Right cardiac atrium (tissue), 5 donors: ENCODE results near the gene JOSD1. TPM values are rescaled to one million over a fixed set of nuclear protein-coding genes. Genes with fewer than 3 reads are reported as not detected.

Source experiments
- ATAC-seq, 2 donors: fragments of 200-7000 bp; cut with Tn5 transposase; one replicate each; pipeline versions ENCODE4 v1.8.0 to v1.9.1; 2020; ENCODE audit warnings: moderate library complexity in 2 of 2, mild to moderate bottlenecking in 1 of 2
- DNase-seq, 3 donors: peaks; one replicate each; pipeline ENCODE4 v3.0.0-alpha.2; 2020
- H3K27ac ChIP-seq: one replicate; pipeline ENCODE4 v1.5.1; 2013; ENCODE audit warnings: mild to moderate bottlenecking, low read length, control low read depth, moderate library complexity
- H3K27me3 ChIP-seq: one replicate; pipeline ENCODE4 v1.6.1; 2013; ENCODE audit not compliant: control insufficient read depth, insufficient read depth
- H3K4me1 ChIP-seq: one replicate; pipeline ENCODE4 v1.6.1; 2013; ENCODE audit warnings: low read length; ENCODE audit not compliant: control insufficient read depth, insufficient read depth
- H3K4me3 ChIP-seq: one replicate; pipeline ENCODE4 v1.5.1; 2013; ENCODE audit warnings: low read length, control low read depth
- H3K9me3 ChIP-seq: one replicate; pipeline ENCODE4 v1.6.1; 2013; ENCODE audit warnings: low read length; ENCODE audit not compliant: control insufficient read depth
- WGBS: extraction: QIAGEN DNeasy Blood & Tissue Kit; methylation state at CpG from one replicate; pipeline ENCODE4 v1.1.7; 2013; 5-methylcytosine and 5-hydroxymethylcytosine counted together
- intact Hi-C, 4 donors: fragments of 100-400 bp; cut with DNase I; formaldehyde crosslinking; loops; one replicate each; pipeline versions ENCODE4 v1.11.0 to v1.14.0; 2022 to 2023
- long read RNA-seq, 4 donors: library from polyadenylated mRNA; unstranded; transcript quantifications; one replicate each; pipeline ENCODE4 v2.0.0, GENCODE V29; 2020 to 2021
- polyA plus RNA-seq: library from polyadenylated mRNA; stranded (reverse); fragments of 200-250 nt; gene quantifications from one replicate; pipeline ENCODE4 v1.2.3, GENCODE V29; 2013
- total RNA-seq, 4 donors: library from RNA; stranded (reverse); fragmentation: NEBNext Ultra II Directional; extraction: Animal tissue kit (Norgen Biotek cat#: 25700); gene quantifications; one replicate each; pipeline ENCODE4 v1.2.1, GENCODE V29; 2021
- donor health status: healthy with polysubstance abuse.
- donor health status: DM: no; HTN: yes; CAD: no.
- donor health status: DM: no; HTN: no; CAD: no.
- donor health status: DM: no; HTN: yes; CAD: no; lungs with severe emphysema.
- donor health status: DM: yes; HTN: yes; CAD: no.

The JOSD1 gene
- total RNA-seq (10 to 100 TPM; 21.4 to 28.6 (median 22.5) TPM), polyA plus RNA-seq (14.3 TPM)
- long read RNA-seq, donor 1, transcript JOSD1-201 (4 exons, 3,648 nt): minor isoform, 6 of 46 reads
- long read RNA-seq, donor 1, transcript JOSD1-207 (2 exons, 467 nt): major isoform, 31 of 46 reads
- long read RNA-seq, donor 1, partial matches to known transcripts: 0 of 46 reads
- long read RNA-seq, donor 1, other reads (novel, unspliced or antisense): 9 of 46 reads
- long read RNA-seq, donor 2, partial matches to known transcripts: 0 of 3 reads
- long read RNA-seq, donor 2, other reads (novel, unspliced or antisense): 0 of 3 reads
- long read RNA-seq, donor 3, transcript JOSD1-201 (4 exons, 3,648 nt): minor isoform, 13 of 211 reads
- long read RNA-seq, donor 3, transcript JOSD1-207 (2 exons, 467 nt): major isoform, 176 of 211 reads
- long read RNA-seq, donor 3, partial matches to known transcripts: 17 of 211 reads
- long read RNA-seq, donor 3, other reads (novel, unspliced or antisense): 5 of 211 reads
- long read RNA-seq, donor 4, transcript JOSD1-207 (2 exons, 467 nt): major isoform, 6 of 7 reads
- long read RNA-seq, donor 4, partial matches to known transcripts: 0 of 7 reads
- long read RNA-seq, donor 4, other reads (novel, unspliced or antisense): 0 of 7 reads

DNA sequence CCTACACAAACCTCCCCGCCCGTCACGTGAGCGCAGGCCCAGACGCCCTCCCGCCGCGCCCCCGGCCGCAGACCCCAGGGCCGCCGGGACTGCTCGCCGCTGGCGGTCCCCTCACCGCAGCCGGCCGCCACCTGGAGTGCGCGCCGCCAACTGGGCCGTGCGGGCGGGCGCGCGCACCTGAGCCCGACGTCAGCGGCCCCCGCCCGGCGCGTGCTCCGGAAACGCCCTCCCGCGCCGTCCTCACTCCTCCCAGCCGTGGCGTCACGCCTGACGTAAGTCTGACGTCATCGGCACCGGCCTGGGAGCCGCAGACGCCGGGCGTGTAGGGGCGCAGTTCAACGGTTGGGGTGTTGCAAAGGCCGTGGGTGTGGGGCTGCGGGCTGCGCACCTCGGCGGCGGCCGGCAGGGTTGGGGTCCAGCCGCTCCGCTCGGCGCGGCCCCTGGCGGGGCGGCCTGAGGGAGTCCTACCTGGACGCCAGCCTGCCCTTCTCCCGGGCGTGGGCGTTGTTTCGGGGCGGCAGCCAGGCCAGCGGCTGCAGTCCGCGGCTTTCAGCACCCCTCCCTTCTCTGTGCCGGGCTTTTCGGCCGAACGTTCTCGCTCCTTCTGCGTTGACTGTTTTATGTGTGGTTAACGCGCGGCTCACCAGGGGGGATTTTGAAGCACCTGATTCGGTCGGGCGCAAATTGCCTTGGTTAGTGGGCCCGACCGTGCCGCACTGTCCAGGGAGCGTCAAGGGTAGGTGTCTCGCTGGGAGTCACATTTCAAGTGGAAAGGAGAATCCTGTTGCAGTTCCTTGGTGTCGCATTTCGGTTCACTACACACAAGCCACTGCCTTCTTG, at the start of gene JOSD1:
Gene JOSD1 (minus strand): TSS at position 155 of the 840 bp plus-strand sequence. CDS start 956 bp downstream, outside the sequence.
- H3K4me1 ChIP-seq: peaks cover 6% of the 10 kb centered on the region
- intact Hi-C loops: no loop called here
- WGBS: under 1% methylated on average over 94 of the region's 94 CpGs

DNA sequence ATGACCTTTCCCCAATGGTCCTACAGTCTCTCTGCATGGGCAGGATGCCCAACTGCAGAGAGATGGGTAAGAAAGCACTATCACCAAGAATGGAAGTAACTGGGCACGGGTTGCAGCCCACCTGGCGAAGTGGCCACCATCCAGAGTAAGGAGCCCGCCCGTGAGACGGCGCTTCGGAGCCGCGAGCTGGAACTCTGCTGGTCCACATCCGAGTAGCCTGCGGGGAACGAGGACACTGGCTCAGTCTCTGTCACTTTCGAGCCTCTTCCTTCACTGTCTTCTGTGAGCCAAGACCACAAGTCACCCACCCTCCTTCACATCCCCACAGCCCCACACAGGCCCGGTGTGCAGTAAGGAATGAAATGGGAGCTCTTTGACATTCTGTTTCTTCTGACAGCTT, 49.4 kb upstream of the JOSD1 start:
- WGBS: 95% methylated on average over 14 of the region's 14 CpGs
- Histone ChIP-seq H3K27me3 (no peaks in the 10 kb centered on the region), H3K27ac (no peak overlapping the region), H3K4me3 (no peak overlapping the region), H3K9me3 (no peaks in the 10 kb centered on the region), H3K4me1 (no peaks in the 10 kb centered on the region)
- intact Hi-C loops: loop anchor here in 1 of 4 donors (5.0 kb wide), 1 partner anchor 38 kb away; no protein-coding TSS in a partner anchor
- ATAC-seq (no peak), DNase-seq (no peak)

More for the DNA sequence above, at the start of gene JOSD1:
- Histone ChIP-seq H3K9me3 (no peaks in the 10 kb centered on the region), H3K4me3 (peak within 1 kb of the TSS; percentile 71), H3K27me3 (no peaks in the 10 kb centered on the region), H3K27ac (peak within 1 kb of the TSS; percentile 94)
- ATAC-seq (peak; percentile 63 to 66), DNase-seq (peak; percentile 97 to 99 (median 98))

DNA sequence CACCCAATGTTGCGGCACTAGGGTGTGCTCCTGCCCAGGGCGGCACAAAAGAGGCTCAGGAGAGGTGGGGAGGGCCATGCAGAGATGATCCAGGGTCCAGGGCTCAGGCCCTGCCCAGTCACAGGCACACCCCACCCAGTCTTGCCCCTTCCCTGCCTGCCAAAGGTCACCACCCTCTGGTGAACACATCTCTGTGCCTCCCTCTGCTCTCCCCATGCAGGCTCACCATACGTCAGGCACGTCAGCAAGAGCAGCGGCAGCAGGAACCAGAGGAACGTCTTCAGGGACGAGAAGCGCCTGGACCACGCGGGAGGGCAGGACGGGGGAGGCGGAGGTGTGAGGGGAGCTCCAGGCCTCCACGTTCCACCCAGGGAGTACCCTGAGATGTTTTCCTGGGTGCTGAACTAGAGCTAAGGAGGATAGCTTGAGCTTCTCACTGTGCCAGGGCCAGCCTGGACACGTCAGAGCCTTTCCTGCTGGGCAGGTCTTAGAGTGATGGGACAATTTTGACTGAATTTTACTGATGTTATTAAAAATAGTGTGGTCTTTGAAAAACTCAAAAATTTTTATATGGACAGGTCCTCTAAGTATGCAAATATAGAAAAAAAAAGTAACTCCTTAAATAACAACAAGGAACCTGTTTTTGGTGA, 47.9 kb upstream of the JOSD1 start:
- Histone ChIP-seq H3K4me1 (no peaks in the 10 kb centered on the region), H3K4me3 (no peak overlapping the region), H3K9me3 (no peaks in the 10 kb centered on the region), H3K27me3 (no peaks in the 10 kb centered on the region), H3K27ac (no peak overlapping the region)
- ATAC-seq: peak in 1 of 2 donors; percentile 3
- no peak for DNase-seq
- intact Hi-C loops: no loop called here
- WGBS: 79% methylated on average over 14 of the region's 14 CpGs

DNA sequence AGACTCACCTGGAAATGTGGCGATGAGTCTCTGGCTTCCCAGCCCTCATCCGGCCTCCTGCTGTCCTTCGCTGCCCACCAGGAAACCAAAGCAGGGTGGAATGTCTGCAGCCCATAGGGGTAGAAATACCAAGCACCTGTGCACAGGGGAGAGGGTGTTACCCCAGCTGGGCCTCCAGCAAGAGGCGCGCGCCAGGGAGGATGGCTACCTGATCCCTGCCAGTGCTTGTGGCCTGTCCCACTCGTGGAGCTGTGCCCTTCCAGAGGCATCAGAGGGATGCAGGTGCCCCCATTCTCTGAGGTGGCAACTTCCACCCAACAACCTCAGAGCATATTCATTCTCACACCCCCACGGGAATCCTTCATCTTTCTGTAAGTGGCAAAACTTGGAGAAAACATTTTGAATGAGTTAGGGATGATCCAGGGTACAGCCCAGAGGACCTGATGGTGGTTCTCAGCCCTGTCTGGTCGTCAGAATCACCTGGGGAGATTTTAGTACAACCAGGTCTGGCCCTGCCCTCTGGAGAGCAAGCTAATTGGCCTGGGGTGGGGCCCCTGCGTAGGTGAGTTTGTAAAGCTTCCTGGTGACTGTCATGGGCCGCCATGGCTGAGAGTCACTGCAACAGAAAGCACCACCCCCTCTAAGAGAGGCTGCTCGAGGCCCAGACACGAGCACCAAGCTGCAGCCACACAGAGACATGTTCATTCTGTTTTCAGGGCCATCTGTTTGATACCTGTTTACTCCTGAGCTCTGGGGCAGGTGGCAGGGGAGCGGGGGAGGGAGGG, 45.1 kb upstream of the JOSD1 start:
- H3K27me3 ChIP-seq: no peaks in the 10 kb centered on the region
- DNase-seq (peak in 2 of 3 donors; percentile 2 to 51), ATAC-seq (no peak)
- H3K4me3 ChIP-seq: no peak overlapping the region
- no peaks in the 10 kb centered on the region for H3K9me3 ChIP-seq
- whole genome bisulfite sequencing: 92% methylated on average over 14 of the region's 14 CpGs
- no peaks in the 10 kb centered on the region for H3K4me1 ChIP-seq
- H3K27ac ChIP-seq: no peak overlapping the region
- intact Hi-C loops: no loop called here

GRCh38 chr22:38744981-38745380, 44.2 kb upstream of the JOSD1 start:
- Histone ChIP-seq H3K27ac (no peak overlapping the region), H3K9me3 (no peaks in the 10 kb centered on the region), H3K27me3 (no peaks in the 10 kb centered on the region), H3K4me1 (no peaks in the 10 kb centered on the region), H3K4me3 (no peak overlapping the region)
- ATAC-seq (no peak), DNase-seq (peak; percentile 6 to 42 (median 25))
- intact Hi-C loops: no loop called here
- 88% methylated on average over 6 of the region's 6 CpGs for WGBS

DNA sequence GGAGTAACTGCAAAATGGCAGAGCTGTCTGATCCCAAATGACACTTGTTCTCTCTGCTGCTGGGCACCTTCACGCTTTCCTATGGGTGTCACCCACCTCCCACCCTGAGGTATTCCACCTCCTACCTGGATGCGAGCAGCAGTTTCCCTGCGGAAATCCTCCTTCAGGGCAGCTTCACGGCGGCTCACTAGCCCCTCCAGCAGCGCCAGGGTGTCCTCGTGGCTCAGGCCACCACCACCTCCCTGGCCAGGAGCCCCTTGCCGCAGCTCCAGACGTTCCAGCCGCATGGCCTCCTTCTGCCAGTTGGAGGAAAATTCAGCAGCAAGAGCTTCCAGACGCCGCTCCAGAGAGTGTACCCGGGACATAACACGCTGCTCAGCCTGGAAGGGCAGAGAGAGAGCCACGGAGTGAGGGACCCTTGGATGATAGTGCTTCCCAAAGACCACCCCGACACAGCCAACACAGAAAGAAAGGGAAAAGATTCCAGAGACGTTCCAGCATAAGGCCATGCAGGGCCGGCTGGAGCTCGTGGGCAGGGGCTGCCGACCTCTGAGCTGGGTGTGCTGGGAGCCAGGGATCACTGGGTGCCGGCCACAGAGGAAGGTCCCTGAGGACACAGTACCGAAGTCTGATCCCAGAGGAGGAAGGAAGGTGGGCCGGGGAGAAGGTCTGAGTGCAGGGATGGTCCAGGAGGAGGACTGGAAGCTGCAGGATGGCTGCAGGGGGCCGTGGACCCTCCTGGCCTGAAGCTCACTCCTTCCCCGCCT, 41.6 kb upstream of the JOSD1 start:
- DNase-seq: peak; percentile 6 to 43 (median 33)

DNA sequence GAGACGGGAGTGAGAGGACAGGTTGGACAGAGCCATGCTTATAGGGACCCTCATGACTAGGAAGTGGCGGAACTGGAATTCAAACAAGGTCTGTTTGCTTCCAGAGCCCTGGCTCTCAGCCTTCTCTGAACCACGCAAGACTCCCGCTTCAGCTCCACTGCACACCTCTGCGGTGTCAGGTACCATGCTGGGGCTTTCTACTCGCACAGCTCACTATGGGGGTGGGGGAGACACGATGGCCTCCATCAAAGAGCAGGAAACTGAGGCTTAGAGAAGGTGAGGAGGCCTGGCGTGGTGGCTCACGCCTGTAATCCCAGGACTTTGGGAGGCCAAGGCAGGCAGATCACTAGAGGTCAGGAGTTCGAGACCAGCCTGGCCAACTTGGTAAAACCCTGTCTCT, 40.8 kb upstream of the JOSD1 start:
- ATAC-seq: no peak
- Histone ChIP-seq H3K27me3 (no peaks in the 10 kb centered on the region), H3K9me3 (no peaks in the 10 kb centered on the region), H3K4me1 (no peaks in the 10 kb centered on the region), H3K4me3 (no peak overlapping the region), H3K27ac (no peak overlapping the region)
- DNase-seq: peak in 2 of 3 donors; percentile 6 to 22
- intact Hi-C loops: no loop called here
- WGBS: 94% methylated on average over 10 of the region's 10 CpGs

More for the DNA sequence above, 41.6 kb upstream of the JOSD1 start:
- intact Hi-C loops: no loop called here
- Histone ChIP-seq H3K9me3 (no peaks in the 10 kb centered on the region), H3K27ac (no peak overlapping the region), H3K4me3 (no peak overlapping the region), H3K4me1 (no peaks in the 10 kb centered on the region), H3K27me3 (no peaks in the 10 kb centered on the region)
- no peak for ATAC-seq
- WGBS: 93% methylated on average over 25 of the region's 25 CpGs

- ATAC-seq (no peak), DNase-seq (peak; percentile 10 to 34 (median 27))
- 90% methylated on average over 9 of the region's 9 CpGs for WGBS
- no peak overlapping the region for H3K27ac ChIP-seq
- no peaks in the 10 kb centered on the region for H3K27me3 ChIP-seq
- intact Hi-C loops: no loop called here
- H3K4me3 ChIP-seq: no peak overlapping the region
- no peaks in the 10 kb centered on the region for H3K9me3 ChIP-seq
- H3K4me1 ChIP-seq: no peaks in the 10 kb centered on the region
Observed at GRCh38 chr22:38741166-38741565, 40.4 kb upstream of the JOSD1 start.

DNA sequence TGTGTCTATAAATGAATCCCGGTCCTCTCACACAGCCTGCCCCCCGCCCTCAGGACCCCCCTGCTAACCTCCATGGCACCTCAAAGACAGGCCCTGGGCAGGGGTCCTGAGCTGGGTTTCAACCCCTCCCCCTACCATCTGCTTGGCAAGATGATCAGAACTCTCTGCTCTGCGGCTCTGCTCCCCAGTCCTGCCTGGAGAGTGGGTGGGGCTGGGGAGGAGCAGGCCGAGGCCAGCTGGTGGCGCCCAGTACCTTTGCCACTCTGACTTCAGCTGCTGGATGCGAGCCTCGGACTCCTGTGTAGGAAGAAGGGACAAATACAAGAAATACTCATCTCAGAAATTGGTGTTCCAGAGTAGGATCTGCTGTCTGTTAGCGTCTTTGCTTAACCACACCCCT, 40.0 kb upstream of the JOSD1 start:
- 85% methylated on average over 8 of the region's 8 CpGs for WGBS
- DNase-seq: peak; percentile 7 to 44 (median 25)
- intact Hi-C loops: no loop called here

More for the DNA sequence above, 40.0 kb upstream of the JOSD1 start:
- no peaks in the 10 kb centered on the region for H3K9me3 ChIP-seq
- no peak overlapping the region for H3K27ac ChIP-seq
- H3K4me1 ChIP-seq: no peaks in the 10 kb centered on the region
- no peaks in the 10 kb centered on the region for H3K27me3 ChIP-seq
- ATAC-seq: no peak
- H3K4me3 ChIP-seq: no peak overlapping the region
